GM11168 (cell line): ENCODE data around the gene DSG3.

Experiments
- in situ Hi-C: fragments of 300-500 bp; cut with MboI; formaldehyde crosslinking; loops from one replicate; pipeline ENCODE4 v1.12.0; 2022; ENCODE audit warnings: low sequenced_read_pairs; ENCODE audit not compliant: unreplicated experiment

The DSG3 gene

GRCh38 chr18:31447530-31448191 is at the start of gene DSG3:
DSG3 (plus strand) TSS chr18:31447741; CDS start chr18:31447878, 137 bp downstream.
- in situ Hi-C loops = no loop called here

- in situ Hi-C loops = no loop called here
Measured at GRCh38 chr18:31398191-31398590, 49.4 kb upstream of the DSG3 start.

GRCh38 chr18:31399306-31400032 is 48.1 kb upstream of the DSG3 start:
- in situ Hi-C loops = no loop called here

- in situ Hi-C loops = no loop called here
Measured at GRCh38 chr18:31401156-31402025, 46.1 kb upstream of the DSG3 start.

DNA sequence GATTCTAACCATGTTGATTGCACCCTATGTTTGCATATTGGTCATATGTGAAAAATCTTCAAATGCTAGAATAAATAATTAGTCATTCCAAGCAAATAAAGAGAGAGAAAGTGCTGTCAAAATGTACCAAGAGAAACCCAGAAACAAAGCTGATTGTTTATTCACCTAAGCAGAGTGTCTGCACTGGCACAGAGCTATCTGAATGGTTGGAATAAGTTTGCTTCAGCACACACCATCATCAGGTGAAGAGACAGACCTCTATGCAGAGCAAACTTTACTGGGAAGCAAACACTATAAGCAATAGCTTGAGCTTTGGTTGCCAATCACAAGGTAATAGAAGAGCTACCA is 45.5 kb upstream of the DSG3 start:
- in situ Hi-C loops = no loop called here

DNA sequence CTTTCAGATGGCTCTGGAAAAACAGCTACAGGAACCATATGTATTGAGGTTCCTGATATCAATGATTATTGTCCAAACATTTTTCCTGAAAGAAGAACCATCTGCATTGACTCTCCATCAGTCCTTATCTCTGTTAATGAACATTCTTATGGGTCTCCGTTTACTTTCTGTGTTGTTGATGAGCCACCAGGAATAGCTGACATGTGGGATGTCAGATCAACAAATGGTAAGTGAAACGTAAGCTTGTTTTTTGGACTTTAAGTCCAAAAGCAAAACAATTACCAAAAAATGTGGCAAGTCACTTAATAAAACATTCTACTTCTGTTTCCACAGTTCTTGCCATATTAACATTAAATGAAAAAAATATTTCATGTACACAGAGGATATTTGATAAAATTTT is 44.1 kb upstream of the DSG3 start:
- in situ Hi-C loops = no loop called here

DNA sequence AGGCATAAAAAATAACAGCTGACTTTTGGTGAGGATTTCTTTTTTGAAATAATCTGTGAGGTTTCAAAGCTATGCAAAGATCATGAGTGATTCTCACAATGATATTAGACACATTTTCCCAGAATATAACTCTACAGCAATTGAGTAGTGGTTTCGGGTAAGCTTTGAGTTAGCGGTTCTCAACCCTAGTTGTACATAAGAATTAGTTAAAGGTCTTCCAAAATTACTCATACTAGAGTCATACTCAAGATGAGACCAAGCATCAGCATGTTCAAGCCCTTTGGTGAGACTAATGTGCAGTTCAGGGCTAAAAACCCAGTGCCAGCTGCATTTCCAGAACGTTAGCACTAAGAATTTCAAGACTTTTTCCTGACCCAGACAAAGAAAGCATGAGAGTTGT is 39.9 kb upstream of the DSG3 start:
- in situ Hi-C loops = no loop called here

DNA sequence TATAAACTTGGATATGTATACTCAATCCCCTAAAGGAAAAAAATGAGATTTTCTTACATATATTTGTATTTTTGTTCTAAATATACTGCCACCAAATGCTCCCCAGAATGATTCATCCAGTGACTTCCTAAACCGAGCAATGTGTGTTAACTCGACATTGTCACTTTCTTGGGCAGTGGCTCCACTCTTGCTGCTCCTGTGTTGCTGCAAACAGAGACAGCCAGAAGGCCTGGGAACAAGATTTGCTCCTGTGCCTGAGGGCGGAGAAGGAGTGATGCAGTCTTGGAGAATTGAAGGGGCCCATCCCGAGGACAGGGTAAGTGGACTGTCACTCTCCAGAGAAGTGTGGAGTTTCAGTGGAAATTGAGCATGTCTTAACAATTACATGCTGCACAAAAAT is 38.3 kb upstream of the DSG3 start:
- in situ Hi-C loops = no loop called here

GRCh38 chr18:31410716-31411483 is 36.6 kb upstream of the DSG3 start:
- in situ Hi-C loops = no loop called here

DNA sequence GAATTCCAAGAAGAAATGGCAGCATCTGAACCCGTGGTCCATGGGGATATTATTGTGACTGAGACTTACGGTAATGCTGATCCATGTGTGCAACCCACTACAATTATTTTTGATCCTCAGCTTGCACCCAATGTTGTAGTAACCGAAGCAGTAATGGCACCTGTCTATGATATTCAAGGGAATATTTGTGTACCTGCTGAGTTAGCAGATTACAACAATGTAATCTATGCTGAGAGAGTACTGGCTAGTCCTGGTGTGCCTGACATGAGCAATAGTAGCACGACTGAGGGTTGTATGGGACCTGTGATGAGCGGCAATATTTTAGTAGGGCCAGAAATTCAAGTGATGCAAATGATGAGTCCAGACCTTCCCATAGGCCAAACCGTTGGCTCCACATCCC is 34.4 kb upstream of the DSG3 start:
- in situ Hi-C loops = no loop called here

DNA sequence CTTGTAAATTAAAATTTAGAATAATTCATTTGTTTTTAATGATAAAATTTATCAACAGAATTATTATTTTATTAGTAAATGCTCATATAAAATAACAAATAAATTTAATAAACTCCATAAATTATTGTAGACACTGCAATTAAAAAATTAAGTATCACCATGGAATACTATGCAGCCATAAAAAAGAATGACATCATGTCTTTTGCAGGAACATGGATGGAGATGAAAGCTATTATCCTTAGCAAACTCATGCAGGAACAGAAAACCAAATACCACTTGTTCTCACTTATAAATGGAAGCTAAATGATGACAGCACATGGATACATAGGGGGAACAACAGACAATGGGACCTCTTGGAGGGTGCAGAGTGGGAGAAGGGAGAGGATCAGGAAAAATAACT is 29.7 kb upstream of the DSG3 start:
- in situ Hi-C loops = no loop called here

DNA sequence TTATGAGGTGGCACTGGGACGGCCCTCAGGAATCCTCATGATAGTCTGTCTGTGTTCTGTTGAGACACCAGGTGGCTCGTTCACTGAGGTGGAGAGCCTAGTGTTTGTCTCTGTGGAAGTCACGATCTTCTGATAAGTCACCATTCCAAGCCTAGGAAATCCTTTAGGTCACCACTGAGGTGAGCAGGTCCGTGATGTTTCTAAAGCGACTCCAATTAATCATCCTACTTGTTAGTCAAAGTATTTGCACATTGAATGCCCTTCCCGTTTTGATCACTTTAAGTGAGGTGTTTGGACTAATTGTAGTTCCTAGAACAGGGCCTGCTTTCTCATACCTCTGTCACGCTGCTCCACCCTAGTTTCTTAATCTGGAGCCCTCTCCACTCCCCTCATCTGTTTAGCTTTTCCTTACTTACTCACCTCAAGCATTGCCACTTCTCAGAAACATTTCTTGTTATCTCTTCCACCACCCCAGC is 28.0 kb upstream of the DSG3 start:
- in situ Hi-C loops = no loop called here

DNA sequence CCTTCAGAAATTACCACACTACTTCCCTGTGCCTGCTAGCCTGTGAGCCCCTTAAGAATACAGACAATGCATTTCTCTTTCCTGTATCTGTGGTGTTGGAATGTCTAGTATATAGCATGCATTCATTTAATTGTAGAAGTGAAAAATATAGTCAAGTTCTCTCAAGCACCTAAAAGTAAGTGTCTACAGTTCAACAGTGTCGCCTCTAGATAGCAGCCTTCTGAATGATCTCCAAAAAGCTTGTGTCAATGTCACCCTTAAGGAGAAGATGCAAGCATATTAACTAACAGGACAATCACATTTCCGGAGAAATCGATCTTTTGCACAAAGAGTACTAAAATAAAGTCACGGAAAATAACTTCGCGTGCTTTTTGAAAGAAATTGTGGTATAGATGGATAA is 27.5 kb upstream of the DSG3 start:
- in situ Hi-C loops = no loop called here

DNA sequence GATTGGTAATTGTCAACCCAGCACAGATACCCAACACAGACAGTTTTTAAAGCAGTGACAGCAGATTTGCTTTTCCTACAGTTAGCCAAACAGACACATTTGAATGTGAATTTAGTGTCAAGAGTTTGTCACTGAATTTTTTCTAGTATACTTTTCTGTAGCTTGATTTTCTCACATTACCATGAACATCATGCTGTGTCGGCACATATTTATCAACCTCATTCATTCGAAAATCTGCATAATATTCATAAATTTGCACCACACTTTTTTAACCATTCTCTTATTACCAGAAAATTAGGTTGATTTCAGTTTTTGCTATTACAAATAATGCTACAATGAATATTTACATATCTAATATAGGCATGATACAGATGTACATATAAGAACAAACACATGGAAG is 27.0 kb upstream of the DSG3 start:
- in situ Hi-C loops = no loop called here

- in situ Hi-C loops = no loop called here
Measured at GRCh38 chr18:31424383-31424988, 23.1 kb upstream of the DSG3 start.

DNA sequence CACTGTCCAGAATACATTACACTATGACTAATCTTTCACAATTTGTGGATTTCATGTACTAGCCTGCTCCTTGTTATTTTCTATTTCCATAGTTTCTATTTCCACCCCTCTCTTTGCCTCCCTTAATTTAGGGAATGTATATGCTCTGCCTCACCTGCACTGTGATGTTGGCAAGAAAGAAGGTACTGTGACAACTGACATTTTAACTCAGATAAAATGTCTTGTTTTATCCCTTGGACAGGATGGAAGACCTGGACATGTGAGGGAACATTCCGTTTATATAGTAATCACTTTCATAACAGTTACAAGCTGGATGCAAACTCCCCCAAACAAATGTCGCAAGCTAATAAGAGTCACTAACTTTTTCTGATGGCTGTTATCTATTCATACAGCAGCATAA is 21.5 kb upstream of the DSG3 start:
- in situ Hi-C loops = no loop called here

- in situ Hi-C loops = no loop called here
Measured at GRCh38 chr18:31426871-31427406, 20.6 kb upstream of the DSG3 start.

DNA sequence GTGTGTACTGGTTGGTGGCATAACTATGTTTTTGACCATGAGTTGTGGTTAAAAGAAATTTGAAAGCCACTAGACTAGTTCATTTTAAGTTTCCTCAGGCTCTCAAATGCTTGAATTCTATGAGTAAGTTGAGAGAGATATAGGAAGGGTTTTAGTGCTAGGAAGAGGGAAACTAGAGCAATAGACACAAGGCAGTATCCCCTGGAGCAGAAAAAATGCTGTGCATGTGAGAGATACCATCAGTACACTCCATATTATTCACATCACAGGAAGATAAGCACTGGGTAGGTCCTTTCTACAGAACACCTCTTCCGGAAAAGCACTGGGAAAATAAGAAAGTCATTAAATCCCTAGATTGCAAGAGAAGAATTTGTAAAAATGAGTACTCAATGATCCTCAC is 19.3 kb upstream of the DSG3 start:
- in situ Hi-C loops = no loop called here

- in situ Hi-C loops = no loop called here
Measured at GRCh38 chr18:31429623-31430022, 17.9 kb upstream of the DSG3 start.

DNA sequence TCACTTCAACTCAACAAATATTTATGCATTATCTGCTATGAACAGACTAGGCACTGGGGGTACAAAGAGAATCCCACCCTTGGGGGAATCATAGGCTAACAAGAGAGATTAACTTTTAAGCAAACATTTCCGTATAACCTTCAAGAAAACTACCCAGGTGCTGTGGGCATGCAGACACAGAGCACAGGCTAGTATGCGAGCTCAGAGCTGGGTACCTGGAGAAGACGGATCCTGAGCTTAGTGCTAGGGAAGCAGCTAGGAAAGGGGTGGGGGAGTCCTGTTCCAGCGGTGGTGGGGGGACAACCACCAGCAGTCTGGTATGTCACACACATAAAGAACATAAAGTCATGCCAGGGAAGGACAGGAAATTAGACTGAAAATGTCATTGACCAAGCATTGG is 17.5 kb upstream of the DSG3 start:
- in situ Hi-C loops = no loop called here
